Fibroblast of skin of abdomen (primary cell): ENCODE results near the gene CAMK1D.
"Not testable (repeated sequence)": the region's sequence is repeated elsewhere in the genome, so short reads cannot be mapped to it uniquely, and the experiment has no call there.

Experiments
- DNase-seq: peaks from one replicate; pipeline ENCODE4 v3.0.0-alpha.2; 2013

Gene CAMK1D

DNA sequence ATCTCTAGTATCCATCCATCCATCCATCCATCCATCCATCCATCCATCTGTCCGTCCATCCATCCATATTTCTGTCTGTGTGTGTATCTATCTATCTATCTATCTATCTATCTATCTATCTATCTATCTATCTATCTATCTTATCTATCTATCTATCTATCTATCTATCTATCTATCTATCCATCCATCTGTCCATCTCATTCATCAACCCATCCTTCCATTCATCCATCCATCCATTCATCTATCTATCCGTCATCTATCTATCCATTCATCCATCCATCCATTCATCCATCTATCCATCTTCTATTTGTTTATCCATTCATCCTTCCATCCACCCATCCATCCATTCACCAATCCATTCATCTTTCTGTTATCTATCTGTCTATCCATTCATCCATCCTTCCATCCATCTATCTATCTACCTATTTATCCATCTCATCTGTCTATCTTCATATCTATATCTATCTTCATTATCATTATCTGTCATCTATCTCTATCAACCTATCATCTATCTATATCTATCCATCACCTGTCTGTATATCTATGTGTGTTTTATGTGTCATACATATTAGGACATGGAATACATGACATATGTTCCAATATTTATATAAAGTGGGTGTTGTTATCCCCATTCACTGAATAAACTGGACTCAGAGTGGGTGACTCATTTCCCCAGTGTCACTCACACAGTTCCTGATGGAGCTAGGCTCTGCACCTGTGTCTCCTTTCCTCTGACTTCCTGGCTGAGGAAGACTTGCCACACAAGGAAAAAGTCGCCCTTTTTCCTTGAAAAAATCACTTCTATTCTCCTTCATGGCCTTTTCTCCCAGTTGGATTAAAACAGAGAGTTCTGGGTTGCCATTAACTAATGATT, 452.1 kb downstream of the CAMK1D start:
- DNase-seq: no peak

DNA sequence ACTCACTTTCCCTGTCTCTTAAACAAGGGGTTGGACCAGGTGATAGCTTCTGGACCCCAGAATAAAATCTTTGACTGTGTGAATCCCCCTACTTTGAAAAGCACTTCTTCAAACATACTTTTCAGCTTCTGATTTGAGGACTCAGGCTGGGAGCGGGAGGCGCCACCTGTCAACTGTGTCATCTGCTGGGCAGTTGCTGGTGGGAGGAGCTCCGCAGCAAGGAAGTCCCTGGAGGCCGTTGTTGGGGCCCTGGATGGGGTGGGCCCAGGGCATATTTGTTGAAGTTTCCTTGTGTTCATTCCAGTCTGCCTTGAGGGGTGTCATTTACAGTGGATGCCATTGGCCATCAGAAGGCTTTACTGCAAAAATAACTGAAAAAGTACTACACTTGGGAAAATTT, 454.4 kb downstream of the CAMK1D start:
- DNase-seq: no peak

DNA sequence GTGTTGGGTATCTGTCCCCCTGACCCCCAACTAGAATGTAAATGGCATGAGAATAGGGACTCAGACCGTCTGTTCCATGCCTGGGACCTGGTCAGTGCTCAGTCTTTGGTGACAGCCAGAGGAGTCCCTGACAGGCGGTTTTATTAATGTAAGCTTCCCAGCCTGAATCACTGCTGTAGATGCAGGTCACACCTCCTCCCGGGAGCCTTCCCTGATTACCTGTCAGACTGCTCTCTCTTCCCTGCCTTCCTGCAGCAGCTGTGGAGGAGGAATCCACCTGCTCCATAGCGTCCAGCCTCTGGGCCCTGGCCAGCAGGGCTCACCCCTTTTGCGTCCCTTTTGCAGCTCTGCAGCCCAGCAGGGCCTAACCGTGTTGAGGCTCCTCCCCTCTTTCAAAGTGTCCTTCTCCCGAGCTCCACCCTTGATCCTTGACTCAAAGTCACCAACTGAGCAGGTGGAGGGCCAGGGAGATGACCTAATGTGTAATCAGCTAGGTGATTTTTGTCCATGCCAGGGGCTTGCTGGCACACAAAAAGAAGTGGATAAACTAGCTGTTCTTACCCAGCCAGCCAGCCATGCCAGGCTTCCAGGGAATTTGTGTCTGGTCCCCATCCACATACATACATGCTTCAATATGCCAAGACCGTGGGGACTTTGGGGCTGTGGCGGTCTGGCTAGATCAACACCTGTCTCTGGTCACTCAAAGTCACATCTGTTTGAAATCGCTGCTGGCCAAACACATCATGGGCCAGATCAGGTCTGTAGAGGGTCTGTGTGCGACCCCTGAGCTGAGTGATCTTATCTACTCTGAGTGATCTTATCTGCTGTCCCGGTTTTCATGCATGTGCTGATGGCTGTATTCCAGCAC, 457.1 kb downstream of the CAMK1D start:
- no peak for DNase-seq

GRCh38 chr10:12807096-12807755, 457.9 kb downstream of the CAMK1D start:
- no peak for DNase-seq

- no peak for DNase-seq
These were observed 458.8 kb downstream of the CAMK1D start for GRCh38 chr10:12808014-12808613.

DNA sequence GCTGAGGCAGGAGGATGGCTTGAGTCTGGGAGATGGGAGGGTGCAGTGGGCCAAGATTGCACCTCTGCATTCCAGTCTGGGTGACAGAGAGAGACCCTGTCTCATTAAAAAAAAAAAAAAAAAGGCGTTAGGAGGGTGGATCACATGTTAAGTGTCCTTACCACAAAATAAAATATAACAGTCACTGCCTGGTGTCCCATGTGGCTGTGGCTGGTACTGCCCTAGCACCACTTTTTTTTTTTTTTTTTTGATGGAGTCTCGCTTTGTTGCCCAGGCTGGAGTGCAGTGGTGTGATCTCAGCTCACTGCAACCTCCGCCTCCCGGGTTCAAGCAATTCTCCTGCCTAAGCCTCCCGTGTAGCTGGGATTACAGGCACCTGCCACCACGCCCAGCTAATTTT, 460.7 kb downstream of the CAMK1D start:
- not testable (repeated sequence) for DNase-seq

DNA sequence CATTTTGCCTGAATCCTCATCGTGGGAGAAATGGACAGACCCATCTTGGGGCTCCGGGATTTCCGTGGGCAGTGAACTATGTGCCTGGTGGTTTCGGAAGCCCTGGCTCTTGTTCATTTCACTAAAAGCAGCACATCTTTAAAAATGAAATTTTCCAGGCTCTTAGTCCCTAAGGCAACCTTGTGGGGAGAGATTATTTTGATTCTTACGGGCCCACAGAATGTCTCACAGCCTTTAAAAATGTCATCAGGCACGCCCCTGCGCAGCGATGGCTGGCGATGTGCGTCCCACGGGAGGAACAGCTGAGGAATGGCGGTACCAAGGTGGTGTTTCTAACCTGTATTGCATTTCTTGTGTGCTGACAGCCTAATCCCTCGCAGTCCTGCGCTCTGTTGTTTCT, 462.5 kb downstream of the CAMK1D start:
- no peak for DNase-seq

- no peak for DNase-seq
These were observed 463.2 kb downstream of the CAMK1D start for GRCh38 chr10:12812571-12812970.

DNA sequence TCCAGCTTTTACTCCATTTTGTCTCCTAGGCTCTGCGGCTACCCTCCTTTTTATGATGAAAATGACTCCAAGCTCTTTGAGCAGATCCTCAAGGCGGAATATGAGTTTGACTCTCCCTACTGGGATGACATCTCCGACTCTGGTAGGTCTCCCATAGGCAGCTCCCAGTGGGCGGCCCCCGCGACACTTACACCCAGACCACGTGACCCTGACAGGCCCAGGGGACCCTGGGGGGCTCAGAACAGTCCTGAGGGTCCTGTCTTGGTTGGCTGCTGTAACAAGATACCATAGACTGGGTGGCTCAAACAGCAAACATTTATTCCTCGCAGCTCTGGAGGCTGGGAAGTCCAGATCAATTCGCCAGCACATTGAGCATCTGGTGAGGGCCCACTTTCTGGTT, 464.8 kb downstream of the CAMK1D start:
- no peak for DNase-seq

DNA sequence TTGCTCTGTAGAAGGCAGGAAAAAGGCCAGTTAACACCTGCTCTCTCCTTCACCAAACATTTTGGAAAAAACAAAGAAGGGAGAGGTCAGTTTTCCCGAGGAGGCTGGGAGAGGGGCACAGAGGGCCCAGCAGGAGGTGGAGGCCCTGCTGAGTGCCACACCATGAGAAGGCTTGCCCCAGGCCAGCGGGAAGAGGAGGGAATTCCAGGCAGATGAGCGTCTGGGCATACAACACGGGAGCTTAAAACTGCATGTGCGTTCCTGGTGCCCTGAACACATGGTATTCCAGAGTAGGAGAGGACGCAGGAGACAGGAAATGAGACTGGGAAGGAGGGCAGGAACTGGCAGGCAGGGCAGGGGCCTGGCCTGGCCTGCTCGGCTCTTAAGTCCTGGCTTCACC, 469.7 kb downstream of the CAMK1D start:
- no peak for DNase-seq

GRCh38 chr10:12819656-12820055, 470.3 kb downstream of the CAMK1D start:
- no peak for DNase-seq

- peak; percentile 24 for DNase-seq
These were observed 473.0 kb downstream of the CAMK1D start for GRCh38 chr10:12822126-12822892.

- no peak for DNase-seq
These were observed 473.5 kb downstream of the CAMK1D start for GRCh38 chr10:12822893-12823170.

GRCh38 chr10:12823328-12823727, 474.0 kb downstream of the CAMK1D start:
- DNase-seq: no peak

GRCh38 chr10:12825260-12825849, 476.0 kb downstream of the CAMK1D start:
- DNase-seq: peak; percentile 83

GRCh38 chr10:12826800-12827372, 477.5 kb downstream of the CAMK1D start:
- no peak for DNase-seq

GRCh38 chr10:12828736-12829135, 479.4 kb downstream of the CAMK1D start:
- no peak for DNase-seq

DNA sequence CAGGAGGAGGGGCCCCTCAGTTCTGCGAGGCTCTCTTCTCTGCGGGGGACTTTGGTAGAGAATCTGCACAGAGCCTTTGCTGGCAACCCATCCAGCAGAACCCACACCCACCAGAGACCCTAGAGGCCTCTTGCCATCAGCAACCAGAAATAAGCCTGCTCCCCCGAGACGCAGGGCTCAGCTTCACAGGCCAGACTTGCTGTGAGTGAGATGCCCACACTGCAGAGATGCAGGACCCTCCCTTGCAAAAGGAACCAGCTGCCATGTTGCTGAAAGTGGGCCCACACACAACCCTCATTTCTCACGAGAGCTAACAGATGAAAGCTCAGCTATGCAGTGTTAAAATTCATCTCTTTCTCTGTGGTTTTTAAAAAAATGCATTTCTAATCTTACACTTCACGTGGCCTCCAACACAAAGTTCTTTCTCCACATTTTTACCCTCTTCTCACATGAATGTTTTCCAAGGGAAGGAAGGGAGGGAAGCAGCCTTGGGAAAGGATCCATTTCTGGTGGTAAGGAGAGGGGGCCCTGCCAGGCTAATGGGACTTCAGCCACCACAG, 480.6 kb downstream of the CAMK1D start:
- DNase-seq: peak; percentile 56

DNA sequence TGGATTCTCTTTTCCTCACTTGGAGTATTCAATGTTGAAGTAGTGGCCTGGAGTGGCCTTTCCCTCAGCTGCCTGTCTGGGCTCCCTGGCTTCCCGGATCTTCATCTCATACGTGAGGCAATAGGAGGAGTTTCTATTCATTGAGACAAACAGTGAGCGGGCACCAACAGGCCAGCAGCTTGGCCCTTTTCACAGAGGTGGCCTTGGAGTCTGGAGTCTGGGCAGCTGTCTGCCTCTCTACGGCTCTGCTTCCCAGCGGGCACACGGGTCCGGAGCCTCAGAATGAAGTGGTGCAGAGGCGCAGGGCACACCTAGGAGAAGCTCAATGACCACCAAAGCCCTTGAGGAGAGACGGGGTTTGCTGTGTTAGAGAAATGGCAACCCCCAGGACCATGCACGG, 482.7 kb downstream of the CAMK1D start:
- DNase-seq: no peak

DNA sequence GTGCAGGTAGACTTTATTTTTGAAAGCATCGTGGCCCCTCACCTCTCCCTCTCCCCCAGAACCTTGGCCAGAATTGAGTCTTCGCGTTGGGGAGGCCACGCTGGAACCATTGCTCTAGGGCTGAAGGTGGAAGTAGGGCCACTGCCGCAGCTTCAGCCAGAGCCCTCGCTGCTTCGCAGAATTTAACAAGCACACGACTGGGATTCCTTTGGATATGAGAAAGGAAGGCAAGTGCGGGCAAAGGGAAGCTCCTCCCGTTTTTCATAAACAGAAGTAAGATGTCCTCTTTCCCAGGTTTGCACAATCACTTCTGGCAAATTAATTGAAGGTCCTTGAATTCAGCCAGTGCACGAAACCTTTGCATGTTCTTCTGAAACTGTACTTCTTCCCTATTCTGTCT, 484.1 kb downstream of the CAMK1D start:
- no peak for DNase-seq

DNA sequence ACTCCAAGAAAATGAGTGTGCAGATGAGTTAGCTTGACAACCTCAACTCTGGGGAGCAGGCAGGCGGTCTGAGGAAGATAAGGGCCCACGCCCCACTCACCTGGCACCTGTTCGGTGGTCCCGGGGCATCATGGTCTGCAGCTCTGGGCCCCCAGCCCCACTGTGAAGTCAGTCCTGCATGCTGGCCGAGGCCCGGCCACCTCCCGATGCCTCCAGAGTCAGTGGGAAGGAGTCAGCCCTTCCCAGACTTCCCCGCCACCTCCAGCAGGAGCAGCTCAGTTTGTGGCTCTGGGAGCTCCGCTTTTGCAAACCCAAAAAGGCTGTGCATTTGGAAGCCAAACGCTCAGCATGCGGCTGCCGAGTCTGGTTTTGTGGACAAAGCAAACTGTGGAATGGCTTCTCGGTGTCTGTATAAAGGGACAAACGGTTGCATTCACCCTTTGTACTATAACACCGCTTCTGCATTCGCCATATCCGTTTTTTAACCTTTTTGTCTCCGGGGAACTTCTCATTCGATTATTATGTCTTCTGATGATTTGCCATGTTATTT, 484.8 kb downstream of the CAMK1D start:
- no peak for DNase-seq
